Mesenchymal stem cell (in vitro differentiated cells and primary cell): ENCODE measurements around the gene CTSC.
A peak's percentile ranks its signal among the peaks of the same experiment; 100 is the strongest.

Experiments
- DNase-seq: peaks from one replicate; pipeline ENCODE4 v3.0.0-alpha.2; 2013
- H2AFZ ChIP-seq: one replicate; pipeline ENCODE4 v1.6.1; 2013; ENCODE audit warnings: low read depth, mild to moderate bottlenecking, control low read depth, inconsistent platforms, low read length, moderate library complexity
- H2AK5ac ChIP-seq: 2 replicates; pipeline ENCODE4 v1.6.1; 2013; ENCODE audit warnings: low read length, moderate library complexity, mild to moderate bottlenecking, inconsistent platforms; ENCODE audit not compliant: severe bottlenecking
- H2BK120ac ChIP-seq: one replicate; pipeline ENCODE4 v1.6.1; 2013; ENCODE audit warnings: low read depth, mild to moderate bottlenecking, inconsistent platforms, low read length, moderate library complexity
- H2BK12ac ChIP-seq, 2 experiments: one replicate each; pipeline ENCODE4 v1.6.1; 2013; ENCODE audit warnings: inconsistent platforms in 2 of 2, low read length in 2 of 2, mild to moderate bottlenecking in 2 of 2, moderate library complexity in 2 of 2, control low read depth in 1 of 2
- H2BK15ac ChIP-seq: one replicate; pipeline ENCODE4 v1.6.1; 2013; ENCODE audit warnings: mild to moderate bottlenecking, low read depth, inconsistent platforms; ENCODE audit not compliant: poor library complexity, severe bottlenecking
- H2BK5ac ChIP-seq: 2 replicates; pipeline ENCODE4 v1.6.1; 2013; ENCODE audit warnings: low read depth, mild to moderate bottlenecking, low read length, control low read depth, inconsistent platforms; ENCODE audit not compliant: poor library complexity, severe bottlenecking
- H3K14ac ChIP-seq, 2 experiments: one replicate each; pipeline ENCODE4 v1.6.1; 2013; ENCODE audit warnings: inconsistent platforms in 2 of 2, low read length in 2 of 2, control low read depth in 1 of 2, mild to moderate bottlenecking in 1 of 2, moderate library complexity in 1 of 2
- H3K18ac ChIP-seq, 2 experiments: one replicate each; pipeline ENCODE4 v1.6.1; 2013; ENCODE audit warnings: inconsistent platforms in 2 of 2, low read length in 2 of 2, control low read depth in 1 of 2, low read depth in 1 of 2, mild to moderate bottlenecking in 1 of 2
- H3K23ac ChIP-seq, 2 experiments: one replicate each; pipeline ENCODE4 v1.6.1; 2013; ENCODE audit warnings: inconsistent platforms in 2 of 2, low read length in 2 of 2, mild to moderate bottlenecking in 2 of 2, moderate library complexity in 2 of 2, control low read depth in 1 of 2
- H3K27ac ChIP-seq: 2 replicates; pipeline ENCODE4 v1.5.1; 2013; ENCODE audit warnings: mild to moderate bottlenecking, moderate library complexity, low read length, control low read depth, inconsistent platforms; ENCODE audit not compliant: poor library complexity, severe bottlenecking
- H3K27me3 ChIP-seq, 2 experiments: 2 replicates each; pipeline versions ENCODE4 v1.6.1 to v1.7.0; 2013; ENCODE audit warnings: low read length in 2 of 2, mild to moderate bottlenecking in 2 of 2, moderate library complexity in 2 of 2, control low read depth in 1 of 2, inconsistent platforms in 1 of 2; ENCODE audit not compliant: control insufficient read depth in 1 of 2, insufficient read depth in 1 of 2
- H3K36me3 ChIP-seq, 2 experiments: 2 replicates each; pipeline versions ENCODE4 v1.6.1 to v1.7.0; 2013; ENCODE audit warnings: low read length in 2 of 2, control low read depth in 1 of 2, inconsistent platforms in 1 of 2, low read depth in 1 of 2, mild to moderate bottlenecking in 1 of 2; ENCODE audit not compliant: insufficient read depth in 2 of 2, control insufficient read depth in 1 of 2
- H3K4ac ChIP-seq, 2 experiments: one replicate each; pipeline ENCODE4 v1.6.1; 2013; ENCODE audit warnings: inconsistent platforms in 2 of 2, low read length in 2 of 2, mild to moderate bottlenecking in 2 of 2, moderate library complexity in 2 of 2, control low read depth in 1 of 2, low read depth in 1 of 2
- H3K4me1 ChIP-seq: 2 replicates; pipeline ENCODE4 v1.6.1; 2013; ENCODE audit warnings: low read depth, low read length, control low read depth; ENCODE audit not compliant: control insufficient read depth, insufficient read depth
- H3K4me2 ChIP-seq: 2 replicates; pipeline ENCODE4 v1.6.1; 2013; ENCODE audit warnings: low read length, mild to moderate bottlenecking, inconsistent platforms; ENCODE audit not compliant: poor library complexity, severe bottlenecking
- H3K4me3 ChIP-seq, 2 experiments: 2 replicates each; pipeline versions ENCODE4 v1.5.1 to v1.7.0; 2013; ENCODE audit warnings: low read length in 2 of 2, mild to moderate bottlenecking in 2 of 2, control low read depth in 1 of 2, low read depth in 1 of 2; ENCODE audit not compliant: insufficient read depth in 1 of 2
- H3K79me1 ChIP-seq: replicated peaks from 2 replicates; pipeline ENCODE4 v1.6.1; 2013; ENCODE audit warnings: mild to moderate bottlenecking, control low read depth, low read length, inconsistent platforms; ENCODE audit not compliant: poor library complexity, severe bottlenecking
- H3K9ac ChIP-seq: 2 replicates; pipeline ENCODE4 v1.7.0; 2013; ENCODE audit warnings: mild to moderate bottlenecking, low read length, moderate library complexity
- H3K9me3 ChIP-seq: 2 replicates; pipeline ENCODE4 v1.7.0; 2013; ENCODE audit warnings: mild to moderate bottlenecking, low read length; ENCODE audit not compliant: control insufficient read depth
- H4K8ac ChIP-seq: one replicate; pipeline ENCODE4 v1.6.1; 2013; ENCODE audit warnings: inconsistent platforms, mild to moderate bottlenecking, low read length, moderate library complexity
- H4K91ac ChIP-seq: one replicate; pipeline ENCODE4 v1.6.1; 2013; ENCODE audit warnings: mild to moderate bottlenecking, low read length, inconsistent platforms
- WGBS: methylation state at CpG from one replicate; pipeline ENCODE4 v1.1.7; 2013; ENCODE audit warnings: mixed read lengths; 5-methylcytosine and 5-hydroxymethylcytosine counted together

Gene CTSC

DNA sequence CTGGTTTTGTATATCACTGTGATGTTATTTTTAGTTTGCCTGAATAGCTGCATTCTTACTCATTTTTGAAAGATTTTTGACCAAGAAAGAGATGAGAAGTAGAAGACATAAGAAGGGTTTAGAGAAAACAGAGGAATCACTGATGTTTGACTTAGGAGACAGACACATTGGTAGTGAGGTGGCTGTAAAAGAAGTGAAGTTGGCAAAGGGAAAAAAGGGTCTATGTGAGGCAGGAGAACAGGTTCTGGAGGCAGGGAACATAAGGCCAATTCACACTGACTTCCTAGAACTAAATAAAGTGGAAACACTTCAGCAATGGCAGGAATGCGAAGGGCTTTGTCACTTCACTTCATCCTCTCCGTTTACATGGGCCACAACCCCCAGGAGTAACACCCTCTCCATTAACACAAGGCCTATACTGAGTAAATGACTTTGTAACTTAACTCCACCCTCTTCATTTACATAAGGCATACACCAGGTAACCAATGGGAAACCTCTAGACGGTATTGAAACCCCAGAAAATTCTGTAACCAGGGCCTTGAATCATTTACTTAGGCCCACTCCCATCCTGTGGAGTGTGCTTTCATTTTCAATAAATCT is 36.5 kb downstream of the CTSC start:
- H3K27me3 ChIP-seq = no peaks in the 10 kb centered on the region
- H2AK5ac ChIP-seq = no peak overlapping the region
- H3K9me3 ChIP-seq = peaks cover 4% of the 10 kb centered on the region
- no peak overlapping the region for H2BK120ac ChIP-seq
- H3K27ac ChIP-seq = no peak overlapping the region
- H3K4ac ChIP-seq = no peak overlapping the region
- DNase-seq = no peak
- no peaks in the 10 kb centered on the region for H3K4me1 ChIP-seq
- H3K36me3 ChIP-seq = peaks cover 5 to 17% of the 10 kb centered on the region in 2 experiments
- H2BK5ac ChIP-seq = no peak overlapping the region
- H3K14ac ChIP-seq = no peak overlapping the region
- H2AFZ ChIP-seq = no peak overlapping the region
- H3K9ac ChIP-seq = no peak overlapping the region
- H2BK12ac ChIP-seq = peak overlapping the region in 1 of 2 experiments; percentile 71
- WGBS = 64% methylated on average over 3 of the region's 3 CpGs
- H4K91ac ChIP-seq = no peak overlapping the region
- H3K4me3 ChIP-seq = no peak overlapping the region
- H3K79me1 ChIP-seq = peaks cover 8% of the 10 kb centered on the region
- no peak overlapping the region for H4K8ac ChIP-seq
- H3K23ac ChIP-seq = no peak overlapping the region
- no peak overlapping the region for H3K18ac ChIP-seq
- no peak overlapping the region for H3K4me2 ChIP-seq
- no peak overlapping the region for H2BK15ac ChIP-seq

DNA sequence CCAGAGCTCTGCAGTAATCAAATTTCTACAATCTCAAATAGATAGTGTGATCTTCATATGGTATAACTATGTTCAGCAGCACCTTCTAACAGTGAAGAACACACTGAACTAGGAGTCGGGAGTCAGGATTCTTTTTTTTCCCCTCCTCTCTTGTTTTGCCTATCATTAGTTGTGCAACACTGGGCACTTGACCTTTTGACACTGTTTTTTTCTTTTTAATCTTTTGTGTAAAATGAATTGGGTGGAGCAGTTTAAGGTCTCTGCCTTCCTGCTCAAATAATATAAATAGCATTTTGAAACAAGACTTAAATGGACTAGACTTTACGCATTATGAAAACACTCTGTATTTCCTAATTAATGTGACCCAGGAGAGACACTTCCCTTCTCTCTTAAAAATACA is 39.7 kb downstream of the CTSC start:
- H3K27me3 ChIP-seq = no peaks in the 10 kb centered on the region
- no peak overlapping the region for H2BK12ac ChIP-seq
- no peak overlapping the region for H2AFZ ChIP-seq
- H2BK15ac ChIP-seq = no peak overlapping the region
- no peak overlapping the region for H3K4ac ChIP-seq
- 42% methylated on average over 2 of the region's 2 CpGs for WGBS
- no peak overlapping the region for H3K4me2 ChIP-seq
- no peak overlapping the region for H3K4me3 ChIP-seq
- H3K14ac ChIP-seq = no peak overlapping the region
- H4K8ac ChIP-seq = no peak overlapping the region
- H3K9ac ChIP-seq = no peak overlapping the region
- H3K4me1 ChIP-seq = no peaks in the 10 kb centered on the region
- no peak overlapping the region for H2BK120ac ChIP-seq
- no peak for DNase-seq
- H3K36me3 ChIP-seq = peaks cover 4 to 12% of the 10 kb centered on the region in 2 experiments
- no peak overlapping the region for H3K27ac ChIP-seq
- H3K9me3 ChIP-seq = no peaks in the 10 kb centered on the region
- no peak overlapping the region for H3K23ac ChIP-seq
- H4K91ac ChIP-seq = no peak overlapping the region
- peaks cover 4% of the 10 kb centered on the region for H3K79me1 ChIP-seq
- no peak overlapping the region for H2BK5ac ChIP-seq
- no peak overlapping the region for H2AK5ac ChIP-seq
- no peak overlapping the region for H3K18ac ChIP-seq

DNA sequence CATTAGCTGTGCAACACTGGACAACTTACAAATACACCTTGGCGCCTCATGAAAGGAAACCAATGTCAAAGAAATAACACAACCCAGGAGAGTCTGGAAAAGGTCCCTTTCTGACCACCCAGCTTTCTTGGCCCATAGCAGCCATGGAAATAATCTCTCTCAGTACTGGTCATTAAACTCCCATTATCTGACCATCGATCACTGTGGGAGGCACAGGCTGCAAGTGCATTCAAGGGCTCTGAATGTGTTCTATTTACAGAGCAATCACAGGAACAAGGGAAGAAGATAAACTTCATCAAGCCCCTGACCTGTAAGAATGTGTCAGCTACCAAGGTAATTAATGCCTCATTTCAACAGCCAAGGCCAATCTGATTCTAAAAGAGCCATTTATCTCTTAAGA is 40.1 kb downstream of the CTSC start:
- no peak for DNase-seq
- Histone ChIP-seq H2AK5ac (no peak overlapping the region), H3K27me3 (no peaks in the 10 kb centered on the region), H4K8ac (no peak overlapping the region), H3K79me1 (peaks cover 4% of the 10 kb centered on the region), H3K9ac (no peak overlapping the region), H3K18ac (no peak overlapping the region), H3K9me3 (no peaks in the 10 kb centered on the region), H2AFZ (no peak overlapping the region), H3K27ac (no peak overlapping the region), H3K4ac (no peak overlapping the region), H3K23ac (no peak overlapping the region), H3K4me3 (no peak overlapping the region), H3K4me1 (peaks cover 1% of the 10 kb centered on the region), H2BK15ac (no peak overlapping the region), H3K36me3 (peaks cover 4 to 12% of the 10 kb centered on the region in 2 experiments), H2BK120ac (no peak overlapping the region), H3K14ac (no peak overlapping the region), H4K91ac (no peak overlapping the region), H3K4me2 (no peak overlapping the region), H2BK12ac (no peak overlapping the region), H2BK5ac (no peak overlapping the region)
- WGBS = 40% methylated on average over 2 of the region's 2 CpGs

DNA sequence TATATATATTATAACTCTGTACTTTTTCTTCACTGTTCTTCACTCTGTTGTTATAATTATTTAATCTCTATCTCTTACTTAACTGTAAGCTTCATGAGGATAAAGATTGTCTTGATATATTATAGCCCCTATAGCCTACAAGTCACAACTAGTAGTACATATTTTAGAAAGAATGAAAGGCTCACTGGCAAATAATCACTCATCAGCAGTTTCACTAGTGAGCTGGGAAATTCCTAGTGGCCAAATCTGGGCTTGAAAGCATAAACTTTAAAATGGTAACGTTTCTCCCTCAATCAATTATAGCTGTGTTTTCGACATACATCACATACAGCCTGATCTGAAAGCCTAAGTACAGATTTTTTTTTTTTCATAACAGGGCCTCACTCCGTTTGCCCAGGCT is 42.5 kb downstream of the CTSC start:
- H3K27ac ChIP-seq = no peak overlapping the region
- WGBS = 93% methylated on average over 3 of the region's 3 CpGs
- no peak overlapping the region for H3K9ac ChIP-seq
- no peaks in the 10 kb centered on the region for H3K9me3 ChIP-seq
- no peak overlapping the region for H2BK12ac ChIP-seq
- H3K4me2 ChIP-seq = no peak overlapping the region
- no peak overlapping the region for H4K8ac ChIP-seq
- no peak overlapping the region for H3K23ac ChIP-seq
- peaks cover 4% of the 10 kb centered on the region for H3K79me1 ChIP-seq
- no peak overlapping the region for H3K14ac ChIP-seq
- H3K4me1 ChIP-seq = peaks cover 2% of the 10 kb centered on the region
- H2BK5ac ChIP-seq = no peak overlapping the region
- peaks cover 4 to 12% of the 10 kb centered on the region in 2 experiments for H3K36me3 ChIP-seq
- no peak overlapping the region for H4K91ac ChIP-seq
- H3K4me3 ChIP-seq = no peak overlapping the region
- no peaks in the 10 kb centered on the region for H3K27me3 ChIP-seq
- no peak overlapping the region for H2BK15ac ChIP-seq
- no peak overlapping the region for H2AFZ ChIP-seq
- no peak for DNase-seq
- H2BK120ac ChIP-seq = no peak overlapping the region
- H3K18ac ChIP-seq = no peak overlapping the region
- H2AK5ac ChIP-seq = no peak overlapping the region
- H3K4ac ChIP-seq = no peak overlapping the region
